ENCODE measurements around the gene MED4. TPM values are rescaled to one million over a fixed set of nuclear protein-coding genes. Genes with fewer than 3 reads are reported as not detected.

The MED4 gene
- total RNA-seq, 1 donor from 2014 or later = 47.1 TPM

DNA sequence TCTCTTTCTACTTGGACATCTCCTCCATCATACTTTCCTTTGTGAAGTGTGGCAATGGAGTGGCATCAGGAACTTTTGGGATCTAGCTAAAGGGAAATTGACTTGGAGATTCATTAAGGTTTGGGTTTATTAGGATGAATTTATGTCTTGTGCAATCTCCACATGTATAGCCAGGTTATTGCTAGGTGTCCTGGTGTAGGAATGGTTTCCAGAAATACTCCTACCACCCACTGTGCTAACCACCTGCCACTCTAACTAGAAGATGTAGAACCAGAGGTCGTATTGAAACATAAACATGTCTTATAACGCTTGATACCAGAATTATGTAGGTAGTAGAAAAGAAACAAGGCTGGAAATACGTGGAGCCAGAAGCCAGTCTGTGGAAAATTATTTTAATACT, 38.1 kb upstream of the MED4 start:
- Histone ChIP-seq H3K36me3 (no peaks in the 10 kb centered on the region), H3K27me3 (no peaks in the 10 kb centered on the region), H3K4me1 (no peaks in the 10 kb centered on the region), H3K4me3 (no peak overlapping the region), H3K9me3 (no peaks in the 10 kb centered on the region), H3K27ac (no peak overlapping the region)
- intact Hi-C loops (cut with DNase I) = no loop called here
- TF ChIP-seq POLR2AphosphoS5 (IDR thresholded peaks at IDR 0.05; ENCODE audit: insufficient read depth in 1 of 2, low read depth in 1 of 2) = no peak
- no peak for TF ChIP-seq POLR2A (IDR thresholded peaks at IDR 0.05)
- TF ChIP-seq, protein P1, sequence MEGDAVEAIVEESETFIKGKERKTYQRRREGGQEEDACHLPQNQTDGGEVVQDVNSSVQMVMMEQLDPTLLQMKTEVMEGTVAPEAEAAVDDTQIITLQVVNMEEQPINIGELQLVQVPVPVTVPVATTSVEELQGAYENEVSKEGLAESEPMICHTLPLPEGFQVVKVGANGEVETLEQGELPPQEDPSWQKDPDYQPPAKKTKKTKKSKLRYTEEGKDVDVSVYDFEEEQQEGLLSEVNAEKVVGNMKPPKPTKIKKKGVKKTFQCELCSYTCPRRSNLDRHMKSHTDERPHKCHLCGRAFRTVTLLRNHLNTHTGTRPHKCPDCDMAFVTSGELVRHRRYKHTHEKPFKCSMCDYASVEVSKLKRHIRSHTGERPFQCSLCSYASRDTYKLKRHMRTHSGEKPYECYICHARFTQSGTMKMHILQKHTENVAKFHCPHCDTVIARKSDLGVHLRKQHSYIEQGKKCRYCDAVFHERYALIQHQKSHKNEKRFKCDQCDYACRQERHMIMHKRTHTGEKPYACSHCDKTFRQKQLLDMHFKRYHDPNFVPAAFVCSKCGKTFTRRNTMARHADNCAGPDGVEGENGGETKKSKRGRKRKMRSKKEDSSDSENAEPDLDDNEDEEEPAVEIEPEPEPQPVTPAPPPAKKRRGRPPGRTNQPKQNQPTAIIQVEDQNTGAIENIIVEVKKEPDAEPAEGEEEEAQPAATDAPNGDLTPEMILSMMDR (IDR thresholded peaks at IDR 0.05) = no peak
- DNase-seq (ENCODE audit: extremely low spot score in 2 of 2) = no peak

DNA sequence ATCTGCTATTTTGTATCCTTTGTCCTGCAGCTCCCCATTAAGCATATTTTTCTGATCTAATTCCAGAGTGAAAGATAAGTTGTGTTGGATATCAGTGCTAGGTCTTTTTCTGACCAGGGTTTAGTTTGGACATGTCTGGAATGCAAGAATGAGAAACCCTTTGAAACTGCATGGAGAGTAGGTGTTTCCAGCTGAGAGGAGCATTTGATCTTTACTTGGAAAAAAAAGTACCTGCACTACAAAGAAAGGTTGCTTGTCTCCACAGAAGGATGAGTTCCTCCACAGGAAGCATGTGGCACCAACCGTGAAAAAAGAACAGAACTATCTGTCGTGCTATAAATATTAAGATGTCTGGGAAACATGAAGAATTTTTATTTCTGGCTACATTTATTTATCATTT, 36.6 kb upstream of the MED4 start:
- H3K9me3 ChIP-seq = no peaks in the 10 kb centered on the region
- intact Hi-C loops (cut with DNase I) = no loop called here
- no peak for TF ChIP-seq POLR2A (IDR thresholded peaks at IDR 0.05)
- TF ChIP-seq POLR2AphosphoS5 (IDR thresholded peaks at IDR 0.05; ENCODE audit: insufficient read depth in 1 of 2, low read depth in 1 of 2) = no peak
- TF ChIP-seq, protein P1 (IDR thresholded peaks at IDR 0.05) = no peak

GRCh38 chr13:48126944-48127830, 32.3 kb upstream of the MED4 start:
- peaks cover 51% of the 10 kb centered on the region for H3K4me1 ChIP-seq
- no peak for DNase-seq (ENCODE audit: extremely low spot score in 2 of 2)
- H3K9me3 ChIP-seq = no peaks in the 10 kb centered on the region
- TF ChIP-seq POLR2A (IDR thresholded peaks at IDR 0.05) = no peak
- TF ChIP-seq POLR2AphosphoS5 (IDR thresholded peaks at IDR 0.05; ENCODE audit: insufficient read depth in 1 of 2, low read depth in 1 of 2) = peak in 1 of 2 donors; percentile 84
- TF ChIP-seq, protein P1 (IDR thresholded peaks at IDR 0.05) = peak; percentile 30 to 84 (median 65)
- H3K27ac ChIP-seq = peak overlapping the region; percentile 86
- H3K36me3 ChIP-seq = no peaks in the 10 kb centered on the region
- intact Hi-C loops (cut with DNase I) = loop anchor here (5.0 kb wide), 2 partner anchors 105 to 175 kb away; partner anchors contain the start of genes ITM2B and RB1
- no peaks in the 10 kb centered on the region for H3K27me3 ChIP-seq
- H3K4me3 ChIP-seq = no peak overlapping the region

More for the DNA sequence above, 36.6 kb upstream of the MED4 start:
- Histone ChIP-seq H3K4me1 (peaks cover 13% of the 10 kb centered on the region), H3K36me3 (no peaks in the 10 kb centered on the region), H3K27me3 (no peaks in the 10 kb centered on the region), H3K27ac (no peak overlapping the region), H3K4me3 (no peak overlapping the region)
- no peak for DNase-seq (ENCODE audit: extremely low spot score in 2 of 2)

GRCh38 chr13:48125794-48126228, 30.9 kb upstream of the MED4 start:
- intact Hi-C loops (cut with DNase I) = loop anchor here (5.0 kb wide), 2 partner anchors 106 to 176 kb away; partner anchors contain the start of genes ITM2B and RB1
- Histone ChIP-seq H3K4me1 (peaks cover 60% of the 10 kb centered on the region), H3K4me3 (no peak overlapping the region)

More at GRCh38 chr13:48125794-48126228, 30.9 kb upstream of the MED4 start:
- Histone ChIP-seq H3K27ac (peak overlapping the region; percentile 86), H3K27me3 (no peaks in the 10 kb centered on the region), H3K36me3 (no peaks in the 10 kb centered on the region), H3K9me3 (no peaks in the 10 kb centered on the region)
- no peak for DNase-seq (ENCODE audit: extremely low spot score in 2 of 2)
- TF ChIP-seq, protein P1 (IDR thresholded peaks at IDR 0.05) = no peak
- peak in 1 of 2 donors; percentile 86 for TF ChIP-seq POLR2AphosphoS5 (IDR thresholded peaks at IDR 0.05; ENCODE audit: insufficient read depth in 1 of 2, low read depth in 1 of 2)
